Fibroblast of pulmonary artery (primary cell): ENCODE measurements around the gene KRTAP10-11.
"Not testable (repeated sequence)": the region's sequence is repeated elsewhere in the genome, so short reads cannot be mapped to it uniquely, and the experiment has no call there.

Experiments
- DNase-seq: peaks from one replicate; pipeline ENCODE4 v3.0.0-alpha.2; 2010; ENCODE audit warnings: low read depth
- H3K4me3 ChIP-seq: replicated peaks from 2 replicates; pipeline ENCODE4 v1.5.1; 2011; ENCODE audit warnings: low read depth, mild to moderate bottlenecking, control low read depth, low read length, moderate library complexity
- CTCF ChIP-seq: IDR thresholded peaks from 2 replicates; pipeline ENCODE4 v1.5.1; 2011; ENCODE audit warnings: mild to moderate bottlenecking, control low read depth, low read length, inconsistent platforms; ENCODE audit errors: missing control alignments

The KRTAP10-11 gene

GRCh38 chr21:44636209-44637017 is 9.8 kb upstream of the KRTAP10-11 start:
- no peak for DNase-seq
- TF ChIP-seq CTCF: no peak
- H3K4me3 ChIP-seq: no peak overlapping the region

GRCh38 chr21:44637018-44637850 is 9.0 kb upstream of the KRTAP10-11 start, which contains the start of gene KRTAP10-10:
KRTAP10-10 (plus strand) TSS chr21:44637356; CDS start chr21:44637418, 62 bp downstream.
- no peak for TF ChIP-seq CTCF
- no peak within 1 kb of the TSS for H3K4me3 ChIP-seq
- no peak for DNase-seq

DNA sequence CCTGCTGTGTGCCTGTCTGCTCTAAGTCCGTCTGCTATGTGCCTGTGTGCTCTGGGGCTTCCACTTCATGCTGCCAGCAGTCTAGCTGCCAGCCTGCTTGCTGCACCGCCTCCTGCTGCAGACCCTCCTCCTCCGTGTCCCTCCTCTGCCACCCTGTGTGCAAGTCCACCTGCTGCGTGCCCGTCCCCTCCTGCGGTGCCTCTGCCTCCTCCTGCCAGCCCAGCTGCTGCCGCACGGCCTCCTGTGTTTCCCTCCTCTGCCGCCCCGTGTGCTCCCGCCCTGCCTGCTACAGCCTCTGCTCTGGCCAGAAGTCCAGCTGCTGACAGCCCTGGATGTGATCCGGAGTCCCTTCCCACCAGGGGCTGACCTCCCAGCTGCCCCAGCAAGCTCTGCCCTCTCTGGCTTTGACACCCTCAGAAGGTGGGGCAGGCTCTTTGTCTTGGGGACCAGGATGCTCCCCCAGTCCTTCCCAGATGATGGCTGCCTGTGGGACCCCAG is 8.3 kb upstream of the KRTAP10-11 start:
- DNase-seq, H3K4me3 ChIP-seq: not testable (repeated sequence)

DNA sequence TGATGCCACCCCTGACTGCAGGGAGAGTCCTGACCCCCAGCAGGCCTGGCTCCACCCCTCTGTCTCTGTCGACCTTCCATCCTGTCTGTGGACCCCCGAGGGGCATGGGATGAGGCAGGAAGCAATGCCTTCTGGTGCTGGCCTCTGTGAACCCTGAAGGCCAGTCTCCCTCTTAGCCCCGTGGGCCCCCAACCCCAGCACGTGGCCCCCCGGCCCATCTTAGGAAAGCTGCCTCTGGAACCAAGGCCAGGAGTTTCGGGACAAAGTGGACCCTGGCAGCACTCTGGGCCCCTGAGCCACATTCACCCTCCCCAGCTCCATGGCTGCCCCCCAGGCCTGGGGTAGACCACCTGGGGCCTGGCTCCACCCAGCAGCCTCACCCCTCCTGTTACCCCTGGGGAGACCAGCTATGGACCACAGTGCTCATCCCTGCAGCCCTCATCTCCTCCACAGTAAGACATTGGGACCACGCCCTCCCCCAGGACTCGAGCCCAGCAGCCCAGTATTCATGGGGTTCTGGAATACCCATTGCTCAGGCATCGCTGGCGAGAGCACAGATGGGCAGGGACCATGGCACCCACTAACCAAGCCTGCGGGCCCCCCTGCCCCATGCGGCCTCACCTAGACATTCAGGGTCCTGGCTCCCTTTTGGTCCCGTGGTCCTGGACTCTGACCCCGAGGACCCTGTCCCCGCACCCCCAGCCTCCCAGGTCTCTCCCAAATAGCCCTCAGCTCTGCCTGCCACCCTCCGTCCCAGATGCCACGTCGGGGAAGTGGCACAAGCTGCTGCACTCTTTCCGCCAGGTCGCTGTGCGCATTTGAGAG is 7.5 kb upstream of the KRTAP10-11 start:
- DNase-seq, H3K4me3 ChIP-seq: not testable (repeated sequence)

DNA sequence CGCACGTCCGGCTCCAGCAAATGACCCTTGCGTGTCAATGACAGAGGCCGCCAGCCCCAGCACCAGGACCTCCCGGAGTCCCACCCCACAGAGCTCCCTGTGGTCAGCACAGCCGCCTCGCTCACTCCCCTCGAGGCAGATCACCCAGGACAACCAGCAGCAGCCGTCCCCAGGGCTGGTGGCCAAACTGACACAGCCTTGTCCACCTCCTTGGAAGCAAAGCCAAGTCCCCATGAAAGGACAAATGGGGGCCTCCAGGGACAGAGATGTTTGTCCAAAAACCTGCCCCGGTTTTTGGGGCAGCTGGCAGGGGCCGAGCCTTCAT is 6.9 kb upstream of the KRTAP10-11 start:
- no peak for DNase-seq
- no peak for TF ChIP-seq CTCF
- H3K4me3 ChIP-seq: no peak overlapping the region

DNA sequence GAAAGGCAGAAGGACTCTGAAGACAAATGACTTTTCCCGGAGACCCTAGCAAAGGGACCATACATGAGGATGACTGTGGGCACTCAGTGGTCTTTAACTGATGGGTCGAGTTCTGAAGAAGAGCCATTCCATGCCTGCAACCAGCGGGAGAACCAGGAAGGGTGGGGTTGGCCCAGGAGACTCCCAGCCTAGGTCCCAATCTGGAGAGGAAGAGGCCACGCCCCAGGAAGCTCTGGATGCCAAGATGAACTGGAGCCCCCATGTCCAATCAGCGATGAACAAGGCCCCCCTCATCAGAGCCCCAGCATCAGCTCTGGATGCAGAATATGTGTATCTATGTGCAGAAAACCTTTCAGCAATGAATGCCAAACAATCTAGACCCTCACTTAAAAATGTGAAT is 5.5 kb upstream of the KRTAP10-11 start:
- no peak for DNase-seq
- TF ChIP-seq CTCF: no peak
- no peak overlapping the region for H3K4me3 ChIP-seq

GRCh38 chr21:44643741-44644310 is 2.4 kb upstream of the KRTAP10-11 start:
- no peak for TF ChIP-seq CTCF
- DNase-seq: no peak
- no peak overlapping the region for H3K4me3 ChIP-seq
